Panc1 (cell line): ENCODE measurements around the gene SPINT1.

ENCODE experiments used
- CTCF ChIP-seq: fragments of 450-650 bp; IDR thresholded peaks from 2 replicates; pipeline ENCODE4 v1.5.1; 2017; ENCODE audit warnings: mild to moderate bottlenecking
- POLR2AphosphoS5 ChIP-seq: IDR thresholded peaks from 2 replicates; pipeline ENCODE4 v1.6.1; 2012; ENCODE audit warnings: mild to moderate bottlenecking, low read depth, low read length, moderate library complexity

GRCh38 chr15:40900256-40901052 is 56.6 kb downstream of the SPINT1 start:
- TF ChIP-seq CTCF (no peak), POLR2AphosphoS5 (no peak)
